Measurements from ENCODE around the gene CIITA.

CIITA gene

GRCh38 chr16:10879681-10880589 lies 2.9 kb downstream of the CIITA start:
- TF ChIP-seq CTCF (IDR thresholded peaks at IDR 0.05), result no peak

- TF ChIP-seq CTCF (IDR thresholded peaks at IDR 0.05), result no peak
Observed at GRCh38 chr16:10880594-10881452, 3.8 kb downstream of the CIITA start.

GRCh38 chr16:10881479-10882030 lies 4.6 kb downstream of the CIITA start:
- no peak for TF ChIP-seq CTCF (IDR thresholded peaks at IDR 0.05)

- TF ChIP-seq CTCF (IDR thresholded peaks at IDR 0.05), result no peak
Observed at GRCh38 chr16:10883004-10883403, 6.0 kb downstream of the CIITA start.

GRCh38 chr16:10885246-10885645 lies 8.2 kb downstream of the CIITA start:
- no peak for TF ChIP-seq CTCF (IDR thresholded peaks at IDR 0.05)

GRCh38 chr16:10888320-10888937 lies 11.4 kb downstream of the CIITA start:
- TF ChIP-seq CTCF (IDR thresholded peaks at IDR 0.05), result no peak

GRCh38 chr16:10889855-10890254 lies 12.9 kb downstream of the CIITA start:
- no peak for TF ChIP-seq CTCF (IDR thresholded peaks at IDR 0.05)
